ENCODE data around the gene RELN.

- TF ChIP-seq CTCF (IDR thresholded peaks at IDR 0.05) (no peak), POLR2AphosphoS5 (IDR thresholded peaks at IDR 0.05) (no peak), POLR2A (IDR thresholded peaks at IDR 0.05) (no peak)
Measured at GRCh38 chr7:103772171-103772773, 217.2 kb downstream of the RELN start.
